Vagina (tissue), 2 donors: ENCODE results near the gene FAM169A.
"Not testable (repeated sequence)": the region's sequence is repeated elsewhere in the genome, so short reads cannot be mapped to it uniquely, and the experiment has no call there.

Source experiments
- POLR2A ChIP-seq, 2 donors: fragments of 450-650 bp; IDR thresholded peaks; one replicate each; pipeline ENCODE4 v1.6.1; 2017; ENCODE audit warnings: antibody characterized with exemption in 2 of 2, mild to moderate bottlenecking in 2 of 2, moderate library complexity in 2 of 2
- TF ChIP-seq, protein P1 (sequence below), 3 experiments: fragments of 450-650 bp in 2 of 3; fragments of 200-600 bp in 1 of 3; sonication (generic) in 1 of 3; IDR thresholded peaks; one replicate each; pipeline ENCODE4 v1.5.1; 2017 to 2019; ENCODE audit warnings: antibody characterized with exemption in 3 of 3, mild to moderate bottlenecking in 2 of 3, moderate library complexity in 2 of 3

DNA sequence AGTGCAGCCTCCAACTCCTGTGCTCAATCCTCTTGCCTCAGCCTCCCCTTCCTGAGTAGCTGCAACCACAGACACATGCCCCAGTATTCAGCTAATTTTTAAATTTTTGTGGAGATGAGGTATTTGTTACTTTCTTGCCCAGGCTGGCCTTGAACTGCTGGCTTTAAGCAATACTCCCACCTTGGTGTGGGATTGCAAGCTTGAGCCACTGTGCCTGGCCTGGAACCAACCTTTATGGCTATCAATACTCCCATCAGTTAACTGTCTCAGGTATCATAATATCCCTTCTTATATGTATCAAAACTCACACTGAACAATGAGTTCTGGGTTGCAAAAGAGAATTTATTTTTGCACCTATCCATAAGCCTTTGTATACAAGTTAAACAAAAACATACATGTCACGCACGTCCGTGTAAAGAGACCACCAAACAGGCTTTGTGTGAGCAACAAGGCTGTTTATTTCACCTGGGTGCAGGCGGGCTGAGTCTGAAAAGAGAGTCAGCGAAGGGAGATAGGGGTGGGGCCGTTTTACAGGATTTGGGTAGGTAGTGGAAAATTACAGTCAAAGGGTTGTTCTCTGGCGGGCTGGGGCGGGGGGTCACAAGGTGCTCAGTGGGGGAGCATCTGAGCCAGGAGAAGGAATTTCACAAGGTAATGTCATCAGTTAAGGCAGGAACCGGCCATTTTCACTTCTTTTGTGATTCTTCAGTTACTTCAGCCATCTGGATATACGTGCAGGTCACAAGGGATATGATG is 16.4 kb upstream of the FAM169A start:
- TF ChIP-seq, protein P1, sequence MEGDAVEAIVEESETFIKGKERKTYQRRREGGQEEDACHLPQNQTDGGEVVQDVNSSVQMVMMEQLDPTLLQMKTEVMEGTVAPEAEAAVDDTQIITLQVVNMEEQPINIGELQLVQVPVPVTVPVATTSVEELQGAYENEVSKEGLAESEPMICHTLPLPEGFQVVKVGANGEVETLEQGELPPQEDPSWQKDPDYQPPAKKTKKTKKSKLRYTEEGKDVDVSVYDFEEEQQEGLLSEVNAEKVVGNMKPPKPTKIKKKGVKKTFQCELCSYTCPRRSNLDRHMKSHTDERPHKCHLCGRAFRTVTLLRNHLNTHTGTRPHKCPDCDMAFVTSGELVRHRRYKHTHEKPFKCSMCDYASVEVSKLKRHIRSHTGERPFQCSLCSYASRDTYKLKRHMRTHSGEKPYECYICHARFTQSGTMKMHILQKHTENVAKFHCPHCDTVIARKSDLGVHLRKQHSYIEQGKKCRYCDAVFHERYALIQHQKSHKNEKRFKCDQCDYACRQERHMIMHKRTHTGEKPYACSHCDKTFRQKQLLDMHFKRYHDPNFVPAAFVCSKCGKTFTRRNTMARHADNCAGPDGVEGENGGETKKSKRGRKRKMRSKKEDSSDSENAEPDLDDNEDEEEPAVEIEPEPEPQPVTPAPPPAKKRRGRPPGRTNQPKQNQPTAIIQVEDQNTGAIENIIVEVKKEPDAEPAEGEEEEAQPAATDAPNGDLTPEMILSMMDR (IDR thresholded peaks at IDR 0.05), result not testable (repeated sequence)
- not testable (repeated sequence) for TF ChIP-seq POLR2A (IDR thresholded peaks at IDR 0.05)
